ENCODE data around the gene PICK1.

PICK1 gene

GRCh38 chr22:38051261-38051660, 5.9 kb upstream of the PICK1 start:
- DNase-seq = no peak

DNA sequence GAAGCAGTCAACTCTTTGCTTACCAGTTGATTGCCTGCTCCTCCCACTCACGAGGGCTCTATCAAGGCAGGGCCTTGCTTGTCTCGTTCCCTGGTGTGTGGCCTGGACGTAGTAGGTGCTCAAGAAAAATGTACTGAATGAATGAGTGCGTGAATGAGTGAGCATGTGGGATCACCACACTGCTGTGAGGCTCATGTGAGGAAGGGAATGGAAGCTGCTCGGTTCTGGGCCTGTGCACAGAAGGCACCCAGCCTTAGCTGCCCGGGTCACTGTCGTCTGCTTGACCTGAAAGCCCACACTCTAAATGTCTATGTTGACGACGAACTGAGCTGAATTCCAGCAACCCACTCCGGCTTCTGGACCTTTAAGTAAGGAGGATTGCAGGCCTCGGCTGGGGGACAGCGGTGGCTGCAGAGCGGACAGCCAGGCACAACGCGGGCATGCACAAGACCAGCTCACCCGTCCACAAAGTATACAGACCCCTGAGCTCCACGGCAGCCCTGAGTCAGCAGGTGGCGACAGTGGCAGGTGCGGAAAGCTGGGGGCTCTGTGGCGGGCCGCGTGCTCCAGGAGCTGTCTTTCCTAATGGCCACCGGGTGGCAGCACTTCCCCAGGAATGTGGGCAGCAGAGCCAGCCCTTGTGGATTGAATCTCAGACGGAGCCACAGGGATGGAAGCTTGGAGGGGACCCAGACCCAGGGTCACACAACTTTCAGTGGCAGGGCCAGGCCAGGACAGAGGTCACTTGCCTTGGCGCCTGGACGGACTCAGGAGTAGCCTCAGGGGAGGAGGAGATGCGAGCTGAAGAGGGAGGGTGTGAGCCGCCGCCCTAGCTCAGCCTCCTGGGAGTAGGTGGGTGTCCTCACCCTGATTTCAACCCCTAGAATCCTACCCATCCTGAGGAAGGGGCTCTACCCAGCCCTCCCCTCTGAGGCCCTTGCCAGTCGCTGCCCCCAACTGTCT, 5.0 kb upstream of the PICK1 start:
- DNase-seq = peak; percentile 90

DNA sequence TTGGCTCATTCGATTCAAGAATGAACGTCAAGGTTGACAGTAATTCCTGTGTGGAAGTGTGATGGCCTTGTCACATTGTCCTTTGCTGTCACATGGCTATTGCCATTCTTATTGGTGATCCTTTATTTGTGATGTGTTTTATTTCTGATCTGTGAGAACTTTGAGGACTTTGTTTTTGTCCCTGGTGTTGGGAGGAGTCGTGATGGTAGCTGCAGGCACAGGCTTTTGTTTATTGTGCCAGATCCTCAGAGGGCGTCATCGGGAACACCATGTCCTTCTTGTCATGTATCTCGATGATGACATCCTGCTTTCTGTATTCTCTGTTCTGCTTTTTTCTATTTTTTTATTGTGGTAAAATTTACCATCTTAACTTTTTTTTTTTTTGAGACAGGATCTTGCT, 5.6 kb downstream of the PICK1 start:
- no peak for DNase-seq

GRCh38 chr22:38065539-38065938, 8.3 kb downstream of the PICK1 start:
- DNase-seq = no peak

DNA sequence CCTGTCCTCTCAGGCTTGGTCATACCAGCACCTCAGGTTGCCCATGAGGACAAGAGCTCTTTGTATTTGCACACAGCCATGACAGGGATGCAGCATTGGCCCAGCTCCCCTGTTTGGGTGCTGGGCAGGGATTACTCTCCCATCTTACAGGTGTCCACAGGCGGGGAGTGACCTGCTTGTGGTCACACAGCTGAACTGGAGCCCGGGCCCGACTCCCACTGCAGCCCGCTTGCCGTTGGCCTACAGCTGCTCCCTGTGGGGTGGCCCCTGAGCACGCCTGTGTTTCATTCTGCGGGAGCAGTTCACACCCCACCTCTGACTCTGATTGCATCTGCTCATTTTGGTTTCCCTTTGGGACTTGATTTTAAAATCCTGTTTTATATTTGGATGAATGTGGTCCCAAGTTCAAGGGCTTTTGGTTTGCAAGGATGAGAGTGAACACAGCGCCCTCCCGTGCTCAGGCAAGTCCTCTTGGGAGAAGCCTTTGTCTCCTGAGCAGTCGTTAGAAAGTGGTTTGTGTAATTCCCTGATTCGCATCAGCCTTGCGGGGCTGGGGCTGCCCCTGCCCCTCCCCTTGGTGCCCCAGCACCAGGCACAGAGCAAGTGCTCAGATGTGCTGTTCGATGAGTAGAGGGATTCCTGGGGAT, 9.3 kb downstream of the PICK1 start:
- no peak for DNase-seq

GRCh38 chr22:38067028-38067415, 9.8 kb downstream of the PICK1 start:
- DNase-seq = no peak

- no peak for DNase-seq
These were observed 10.7 kb downstream of the PICK1 start for GRCh38 chr22:38067761-38068360.

- no peak for DNase-seq
These were observed 11.6 kb downstream of the PICK1 start for GRCh38 chr22:38068641-38069371.

DNA sequence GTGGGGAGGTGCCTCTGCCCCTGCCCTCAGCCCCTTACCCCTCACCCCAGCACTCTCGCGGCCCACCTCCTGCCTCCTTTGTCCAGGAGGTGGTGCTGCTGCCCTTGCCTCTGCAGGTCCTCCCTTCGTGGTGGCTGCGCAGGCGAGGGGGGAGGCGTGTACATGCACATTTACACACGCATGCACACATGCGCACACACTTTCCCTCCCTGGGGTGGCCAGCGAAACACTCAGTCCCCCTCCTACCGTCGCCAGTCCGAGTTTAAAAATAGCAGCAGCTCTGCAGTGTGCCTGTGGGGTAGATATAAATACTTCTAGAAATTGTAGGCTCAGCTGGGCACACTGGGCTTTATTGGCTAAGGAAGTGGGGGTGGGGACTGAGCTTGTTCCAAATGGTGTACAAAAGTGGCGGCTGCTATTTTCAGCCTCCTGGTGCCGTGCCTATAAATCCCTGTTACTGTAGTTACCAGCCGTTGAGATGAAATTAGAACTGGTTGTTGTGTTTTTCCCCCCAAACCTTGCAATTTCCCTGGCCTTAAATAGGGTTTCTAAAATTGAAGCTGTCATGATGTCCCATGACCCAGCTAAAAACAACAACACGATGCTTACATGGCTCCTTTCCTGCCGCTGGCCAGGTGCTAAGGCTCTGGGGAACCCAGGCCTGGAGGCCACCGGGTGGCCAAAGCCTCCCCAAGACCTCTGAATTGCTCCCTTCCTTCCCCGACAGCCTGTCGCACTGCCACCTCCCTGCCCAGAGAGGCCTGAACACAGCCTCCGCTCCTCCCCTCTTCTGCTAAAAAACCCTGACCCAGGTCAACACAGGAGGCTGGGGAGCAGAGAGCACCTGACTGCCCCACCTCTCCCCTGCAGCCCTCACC, 12.4 kb downstream of the PICK1 start:
- DNase-seq = no peak

- no peak for DNase-seq
These were observed 13.2 kb downstream of the PICK1 start for GRCh38 chr22:38070250-38070921.

DNA sequence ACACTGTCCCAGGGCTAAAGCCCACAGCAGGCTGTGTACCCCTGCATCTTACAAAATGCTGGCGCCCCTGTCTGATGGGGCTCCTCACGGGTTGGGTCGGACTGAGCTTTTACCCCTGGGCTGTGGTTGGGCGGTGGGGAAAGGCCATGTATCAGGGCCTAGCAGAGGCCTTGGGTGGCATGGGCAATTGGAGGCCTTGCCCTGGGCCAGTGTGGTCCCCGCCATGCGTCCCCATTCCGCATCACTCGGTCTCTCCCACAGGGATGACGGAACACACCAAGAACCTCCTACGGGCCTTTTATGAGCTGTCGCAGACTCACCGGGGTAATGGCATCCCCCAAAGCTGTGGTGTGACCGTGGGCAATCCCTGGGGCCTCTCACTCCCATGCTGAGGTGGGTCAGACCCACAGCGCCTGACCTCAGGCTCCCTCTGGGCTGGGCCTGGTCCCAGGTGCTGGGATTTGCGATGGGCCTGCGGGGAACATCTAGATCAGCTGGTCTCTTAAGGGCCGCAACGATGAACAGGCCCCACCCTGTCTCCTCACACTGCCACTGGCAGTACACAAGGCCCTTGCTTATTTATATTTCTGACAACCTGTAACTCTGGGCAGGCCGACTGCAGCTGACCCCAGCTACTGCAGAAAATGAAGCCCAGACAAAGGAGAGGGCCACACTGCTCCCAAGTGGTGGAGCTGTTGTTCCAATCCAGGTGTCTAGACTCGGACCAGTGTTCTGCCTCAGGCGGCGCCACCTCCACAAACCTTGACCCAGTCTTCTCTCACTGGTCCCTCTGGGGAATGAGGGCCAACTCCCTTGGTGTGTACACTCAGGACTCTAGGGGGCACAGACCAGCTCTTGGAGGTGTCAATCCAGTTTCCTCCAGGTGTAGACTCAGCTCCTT, 14.5 kb downstream of the PICK1 start:
- no peak for DNase-seq

GRCh38 chr22:38072322-38073149, 15.3 kb downstream of the PICK1 start:
- no peak for DNase-seq

- no peak for DNase-seq
These were observed 16.2 kb downstream of the PICK1 start for GRCh38 chr22:38073150-38074130.

GRCh38 chr22:38074181-38075104, 17.2 kb downstream of the PICK1 start:
- no peak for DNase-seq

DNA sequence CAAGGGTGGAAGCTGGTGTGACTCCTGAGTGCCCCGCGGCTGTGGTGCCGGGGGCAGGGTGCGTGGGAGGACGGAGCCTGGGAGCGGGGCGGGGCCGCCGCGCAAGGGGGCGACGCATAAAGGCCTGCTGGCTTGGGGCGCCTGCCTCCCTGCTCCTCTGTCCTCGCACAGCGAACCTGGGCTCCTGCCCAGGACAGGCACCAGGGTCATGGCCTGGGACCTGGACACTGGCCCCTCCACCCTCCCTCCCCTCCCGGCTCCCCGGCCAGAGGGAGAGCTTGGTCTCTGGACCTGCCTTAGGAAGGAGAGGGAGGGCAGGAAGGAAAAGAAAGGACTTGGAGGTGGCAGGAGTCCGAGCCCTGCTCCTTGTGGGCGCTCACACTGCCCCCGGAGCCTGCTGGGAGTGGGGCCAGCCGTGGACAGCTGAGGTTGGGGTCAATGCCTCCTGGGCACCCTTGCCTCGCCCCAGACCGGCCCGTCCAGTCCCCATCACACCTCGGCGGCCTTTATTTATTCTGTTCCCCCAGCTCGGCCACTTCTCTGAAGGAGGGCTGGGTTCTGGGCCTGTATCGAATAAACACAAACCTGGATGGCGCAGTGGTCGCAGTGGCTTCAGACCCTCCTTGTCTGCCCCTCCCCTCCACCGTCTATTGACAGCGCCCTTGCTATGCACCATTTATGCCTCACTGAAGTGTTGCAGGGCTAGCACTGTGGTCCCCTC, 18.1 kb downstream of the PICK1 start:
- DNase-seq = no peak

- DNase-seq = no peak
These were observed 18.8 kb downstream of the PICK1 start for GRCh38 chr22:38075961-38076360.
